HepG2 (cell line): ENCODE measurements around the gene NPB. TPM values are rescaled to one million over a fixed set of nuclear protein-coding genes. Genes with fewer than 3 reads are reported as not detected.
A peak's percentile ranks its signal among the peaks of the same experiment; 100 is the strongest.

Source experiments
- CHD4 ChIP-seq: fragments of 200-600 bp; sonication (generic); IDR thresholded peaks from 2 replicates; pipeline ENCODE4 v1.7.0; 2017; ENCODE audit warnings: mild to moderate bottlenecking, low read length, borderline replicate concordance
- DZIP1 ChIP-seq: sonication (generic); formaldehyde crosslinking; IDR thresholded peaks from 2 replicates; pipeline ENCODE4 v1.5.0; 2020; ENCODE audit warnings: mild to moderate bottlenecking, missing genetic modification reagents
- FOXA1 ChIP-seq, 2 experiments: fragments of 450-650 bp in 1 of 2; sonication (generic) in 1 of 2; formaldehyde crosslinking in 1 of 2; IDR thresholded peaks; 2 replicates each; pipeline versions ENCODE4 v1.4.0 to v1.6.1; 2016 to 2020; ENCODE audit warnings: missing genetic modification reagents in 1 of 2
- JUND ChIP-seq: sonication (generic); formaldehyde crosslinking; IDR thresholded peaks from 2 replicates; pipeline ENCODE4 v1.8.0; 2022; ENCODE audit warnings: mild to moderate bottlenecking, missing genetic modification reagents
- KDM2A ChIP-seq: sonication (generic); formaldehyde crosslinking; IDR thresholded peaks from 2 replicates; pipeline ENCODE4 v1.4.0; 2020; ENCODE audit warnings: low read depth, missing genetic modification reagents, borderline replicate concordance
- MYC ChIP-seq: sonication (generic); formaldehyde crosslinking; IDR thresholded peaks from 2 replicates; pipeline ENCODE4 v1.9.0; 2021; ENCODE audit warnings: missing genetic modification reagents, borderline replicate concordance
- MYPOP ChIP-seq: sonication (generic); formaldehyde crosslinking; IDR thresholded peaks from 2 replicates; pipeline ENCODE4 v1.8.1; 2023; ENCODE audit warnings: mild to moderate bottlenecking, moderate library complexity, missing genetic modification reagents
- PHF8 ChIP-seq: sonication (generic); formaldehyde crosslinking; IDR thresholded peaks from 2 replicates; pipeline ENCODE4 v1.5.0; 2020; ENCODE audit warnings: missing genetic modification reagents
- RFX1 ChIP-seq: fragments of 450-650 bp; IDR thresholded peaks from 2 replicates; pipeline ENCODE4 v1.6.1; 2017
- TBP ChIP-seq: sonication (generic); formaldehyde crosslinking; IDR thresholded peaks from 2 replicates; pipeline ENCODE4 v1.5.0; 2020; ENCODE audit warnings: missing genetic modification reagents
- ZBTB39 ChIP-seq: sonication (generic); formaldehyde crosslinking; IDR thresholded peaks from 2 replicates; pipeline ENCODE4 v1.5.0; 2020; ENCODE audit warnings: missing genetic modification reagents
- ZBTB46 ChIP-seq: sonication (generic); formaldehyde crosslinking; IDR thresholded peaks from 2 replicates; pipeline ENCODE4 v1.4.0; 2020; ENCODE audit warnings: mild to moderate bottlenecking, missing genetic modification reagents, borderline replicate concordance
- ZFP91 ChIP-seq: sonication (generic); formaldehyde crosslinking; IDR thresholded peaks from 2 replicates; pipeline ENCODE4 v1.9.0; 2022; ENCODE audit warnings: missing genetic modification reagents, mild to moderate bottlenecking, borderline replicate concordance
- ZNF503 ChIP-seq: sonication (generic); formaldehyde crosslinking; IDR thresholded peaks from 2 replicates; pipeline ENCODE4 v1.4.0; 2020; ENCODE audit warnings: missing genetic modification reagents
- ZNF816 ChIP-seq: sonication (generic); formaldehyde crosslinking; IDR thresholded peaks from 2 replicates; pipeline ENCODE4 v1.8.0; 2022; ENCODE audit warnings: missing genetic modification reagents, mild to moderate bottlenecking, borderline replicate concordance
- polyA plus RNA-seq, 8 experiments: library from polyadenylated mRNA; depleted of rRNA in 3 of 8; stranded (reverse) in 7 of 8; unstranded in 1 of 8; fragments of >200 nt; fragmentation: Illumina TruSeq in 4 of 8; extraction: Trizol in 4 of 8; gene quantifications; 2 replicates each; pipeline versions ENCODE4 v1.2.1 to v1.2.3, GENCODE V29; 2011 to 2016; ENCODE audit warnings: low read depth in 4 of 8, missing spikeins in 1 of 8, mixed read lengths in 1 of 8; ENCODE audit not compliant: insufficient read depth in 1 of 8
- total RNA-seq, 5 experiments: library from RNA; depleted of rRNA; stranded (reverse); fragments of >200 nt; fragmentation: Illumina TruSeq; extraction: Trizol; gene quantifications; 2 replicates each; pipeline ENCODE4 v1.2.3, GENCODE V29; 2016; ENCODE audit warnings: low read depth in 1 of 5

The NPB gene
- total and polyA plus RNA-seq, 2 of the 13 experiments (the other 11 are each of a cell fraction or from before 2014, with no cell fraction given): 0.11 to 0.93 TPM

- TF ChIP-seq MYPOP (CRISPR knock-in tag) (peak; percentile 77; the same call in 1 of the 2 replicates), ZBTB39 (no peak), ZNF816 (CRISPR knock-in tag) (peak; percentile 33; the same call in 1 of the 2 replicates), ZBTB46 (no peak; the same call in 1 of the 2 replicates), TBP (no peak), JUND (CRISPR knock-in tag) (0 out of 2 replicates have a peak, but pooled peaks have one; percentile 0), RFX1 (no peak), ZNF503 (peak; percentile 53; the same call in 1 of the 2 replicates), KDM2A (CRISPR knock-in tag) (no peak; the same call in 1 of the 2 replicates), CHD4 (no peak), PHF8 (peak; percentile 57), ZFP91 (CRISPR knock-in tag) (peak; percentile 91), DZIP1 (CRISPR knock-in tag) (peak; percentile 26; the same call in 1 of the 2 replicates), MYC (CRISPR knock-in tag) (peak; percentile 74; the same call in 1 of the 2 replicates), FOXA1 (IDR thresholded peaks at IDR 0.05) (no peak), FOXA1 (CRISPR knock-in tag; IDR thresholded peaks at IDR 0.05) (peak; percentile 26; the same call in 1 of the 2 replicates)
These were observed 24.6 kb downstream of the NPB start (continued) for GRCh38 chr17:81926451-81927151.
